Measurements from ENCODE around the gene ASPG. TPM values are rescaled to one million over a fixed set of nuclear protein-coding genes. Genes with fewer than 3 reads are reported as not detected.

ASPG gene
- polyA plus RNA-seq, 1 donor (not counting 4 experiments of a cell fraction or from before 2014, with no cell fraction given), result 0.10 TPM

DNA sequence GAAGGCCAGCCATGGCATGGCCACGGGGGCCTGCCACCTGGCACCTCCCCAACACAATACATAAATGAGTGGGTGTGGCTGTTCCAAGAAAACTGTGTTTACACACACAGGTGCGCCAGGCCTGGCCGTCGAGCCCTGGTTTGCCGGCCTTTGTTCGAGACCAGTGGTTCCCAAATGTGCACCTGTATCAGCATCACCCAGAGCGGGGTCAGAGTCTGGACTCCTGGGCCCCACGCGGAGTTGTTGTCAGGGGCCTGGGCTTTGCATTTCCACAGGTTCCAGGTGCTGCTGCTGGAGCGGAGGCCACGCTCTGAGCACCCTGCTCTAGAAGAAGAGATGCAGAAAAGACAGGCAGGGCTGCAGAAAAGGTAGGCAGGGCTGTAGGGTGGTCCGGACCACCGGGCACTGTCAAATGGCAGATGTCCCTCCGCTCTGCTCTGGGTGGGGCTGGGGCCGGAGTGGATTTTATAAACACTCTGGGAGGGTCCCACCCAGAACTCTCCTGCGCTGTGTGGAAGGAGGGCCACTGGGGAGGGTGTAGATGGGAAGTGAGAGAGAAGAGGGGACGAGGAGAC is 4.2 kb upstream of the ASPG start:
- DNase-seq (ENCODE audit: low read depth, low spot score) (no peak), FAIRE-seq (no peak)
- Histone ChIP-seq H3K79me2 (ENCODE audit: control insufficient read depth, insufficient read depth, low read length) (no peaks in the 10 kb centered on the region), H3K4me3 (ENCODE audit: control insufficient read depth in 2 of 3, extremely low read depth in 1 of 3, insufficient read depth in 2 of 3, low read depth in 1 of 3, low read length in 3 of 3) (no peak overlapping the region), H3K36me3 (ENCODE audit: control insufficient read depth in 2 of 2, extremely low read depth in 1 of 2, insufficient read depth in 2 of 2, low read length in 2 of 2) (no peaks in the 10 kb centered on the region), H3K4me2 (ENCODE audit: control insufficient read depth, extremely low read depth, insufficient read depth, low read depth, low read length) (no peak overlapping the region), H3K9ac (ENCODE audit: control insufficient read depth, extremely low read depth, insufficient read depth, low read length) (no peak overlapping the region), H3K4me1 (ENCODE audit: control insufficient read depth, extremely low read depth, insufficient read depth, low read length) (no peaks in the 10 kb centered on the region), H2AFZ (ENCODE audit: control insufficient read depth, low read length) (no peak overlapping the region), H3K27ac (ENCODE audit: control insufficient read depth, insufficient read depth, low read length) (no peak overlapping the region), H3K9me3 (ENCODE audit: control insufficient read depth, low read depth, low read length) (no peaks in the 10 kb centered on the region), H4K20me1 (ENCODE audit: control insufficient read depth, extremely low read depth, insufficient read depth, low read length) (no peaks in the 10 kb centered on the region), H3K27me3 (ENCODE audit: control insufficient read depth, extremely low read depth, insufficient read depth, low read length) (peaks cover 20% of the 10 kb centered on the region), H3K9me1 (ENCODE audit: control insufficient read depth, extremely low read depth, insufficient read depth, low read length) (no peaks in the 10 kb centered on the region)
- TF ChIP-seq EZH2 (IDR thresholded peaks at IDR 0.05; ENCODE audit: low read length), result no peak
- TF ChIP-seq, protein P1, sequence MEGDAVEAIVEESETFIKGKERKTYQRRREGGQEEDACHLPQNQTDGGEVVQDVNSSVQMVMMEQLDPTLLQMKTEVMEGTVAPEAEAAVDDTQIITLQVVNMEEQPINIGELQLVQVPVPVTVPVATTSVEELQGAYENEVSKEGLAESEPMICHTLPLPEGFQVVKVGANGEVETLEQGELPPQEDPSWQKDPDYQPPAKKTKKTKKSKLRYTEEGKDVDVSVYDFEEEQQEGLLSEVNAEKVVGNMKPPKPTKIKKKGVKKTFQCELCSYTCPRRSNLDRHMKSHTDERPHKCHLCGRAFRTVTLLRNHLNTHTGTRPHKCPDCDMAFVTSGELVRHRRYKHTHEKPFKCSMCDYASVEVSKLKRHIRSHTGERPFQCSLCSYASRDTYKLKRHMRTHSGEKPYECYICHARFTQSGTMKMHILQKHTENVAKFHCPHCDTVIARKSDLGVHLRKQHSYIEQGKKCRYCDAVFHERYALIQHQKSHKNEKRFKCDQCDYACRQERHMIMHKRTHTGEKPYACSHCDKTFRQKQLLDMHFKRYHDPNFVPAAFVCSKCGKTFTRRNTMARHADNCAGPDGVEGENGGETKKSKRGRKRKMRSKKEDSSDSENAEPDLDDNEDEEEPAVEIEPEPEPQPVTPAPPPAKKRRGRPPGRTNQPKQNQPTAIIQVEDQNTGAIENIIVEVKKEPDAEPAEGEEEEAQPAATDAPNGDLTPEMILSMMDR (optimal IDR thresholded peaks at IDR 0.05 in 1 of 3, IDR thresholded peaks at IDR 0.05 in 1 of 3, conservative IDR thresholded peaks at IDR 0.05 in 1 of 3; ENCODE audit: extremely low read depth in 1 of 3, insufficient read depth in 2 of 3, low read length in 3 of 3), result no peak
- dilution Hi-C loops (cut with MboI; ENCODE audit: extremely low pct_ligation_motif_present, low sequenced_read_pairs), result no loop called here

DNA sequence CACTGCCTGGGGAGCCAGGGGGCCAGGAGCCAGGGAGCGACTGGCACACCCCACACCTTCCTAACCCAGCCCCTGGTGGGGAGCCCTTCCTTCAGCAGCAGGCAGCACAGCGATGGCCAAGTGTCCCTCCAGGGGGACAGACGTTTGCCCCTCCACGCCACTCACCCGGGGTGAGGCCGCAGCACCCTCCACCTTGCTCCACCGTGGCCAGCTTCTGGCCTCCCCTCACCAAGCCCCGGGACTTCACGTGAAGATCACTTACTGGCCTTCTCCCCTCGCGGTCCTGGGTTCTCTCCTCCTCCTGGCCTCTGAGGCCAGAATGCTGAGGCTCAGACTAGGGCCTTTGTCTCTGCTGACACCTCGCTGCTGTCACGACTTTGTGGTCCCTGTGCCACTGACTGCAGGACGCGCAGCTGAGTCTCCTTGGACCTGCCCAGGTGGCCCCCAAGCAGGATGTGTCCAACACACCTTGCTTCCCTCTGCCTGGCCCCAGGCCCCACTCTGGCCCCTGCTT is 3.5 kb upstream of the ASPG start:
- Histone ChIP-seq H3K27ac (ENCODE audit: control insufficient read depth, insufficient read depth, low read length) (no peak overlapping the region), H3K36me3 (ENCODE audit: control insufficient read depth in 2 of 2, extremely low read depth in 1 of 2, insufficient read depth in 2 of 2, low read length in 2 of 2) (no peaks in the 10 kb centered on the region), H2AFZ (ENCODE audit: control insufficient read depth, low read length) (no peak overlapping the region), H3K79me2 (ENCODE audit: control insufficient read depth, insufficient read depth, low read length) (no peaks in the 10 kb centered on the region), H3K27me3 (ENCODE audit: control insufficient read depth, extremely low read depth, insufficient read depth, low read length) (peaks cover 21% of the 10 kb centered on the region), H3K4me1 (ENCODE audit: control insufficient read depth, extremely low read depth, insufficient read depth, low read length) (no peaks in the 10 kb centered on the region), H3K9ac (ENCODE audit: control insufficient read depth, extremely low read depth, insufficient read depth, low read length) (no peak overlapping the region), H3K4me3 (ENCODE audit: control insufficient read depth in 2 of 3, extremely low read depth in 1 of 3, insufficient read depth in 2 of 3, low read depth in 1 of 3, low read length in 3 of 3) (no peak overlapping the region), H3K9me3 (ENCODE audit: control insufficient read depth, low read depth, low read length) (no peaks in the 10 kb centered on the region), H3K4me2 (ENCODE audit: control insufficient read depth, extremely low read depth, insufficient read depth, low read depth, low read length) (no peak overlapping the region), H4K20me1 (ENCODE audit: control insufficient read depth, extremely low read depth, insufficient read depth, low read length) (no peaks in the 10 kb centered on the region), H3K9me1 (ENCODE audit: control insufficient read depth, extremely low read depth, insufficient read depth, low read length) (no peaks in the 10 kb centered on the region)
- no peak for DNase-seq (ENCODE audit: low read depth, low spot score)
- no peak for TF ChIP-seq EZH2 (IDR thresholded peaks at IDR 0.05; ENCODE audit: low read length)
- TF ChIP-seq, protein P1 (optimal IDR thresholded peaks at IDR 0.05 in 1 of 3, IDR thresholded peaks at IDR 0.05 in 1 of 3, conservative IDR thresholded peaks at IDR 0.05 in 1 of 3; ENCODE audit: extremely low read depth in 1 of 3, insufficient read depth in 2 of 3, low read length in 3 of 3), result no peak
- no peak for FAIRE-seq
- dilution Hi-C loops (cut with MboI; ENCODE audit: extremely low pct_ligation_motif_present, low sequenced_read_pairs), result no loop called here

Measured in keratinocyte (primary cell).